ENCODE data around the gene CLASP1.

DNA sequence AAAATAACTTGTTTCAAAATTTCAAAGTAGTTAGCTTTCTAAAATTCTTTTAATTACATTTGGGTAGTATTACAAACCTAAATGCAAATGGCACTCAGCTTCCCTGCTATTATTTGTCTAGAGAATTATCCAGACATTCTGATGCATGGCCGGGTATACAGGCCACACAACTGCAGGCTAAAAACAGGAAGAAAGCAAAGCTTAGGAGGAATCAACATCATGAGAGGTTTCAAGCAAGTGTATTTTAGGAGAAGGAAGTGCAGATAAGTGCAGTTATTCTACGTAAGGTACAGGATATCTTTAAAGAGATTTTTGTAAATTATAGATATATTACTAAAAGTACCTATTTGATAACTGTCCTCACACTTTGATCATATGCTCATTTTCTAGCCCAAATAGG lies 165.4 kb downstream of the CLASP1 start:
- no peak for TF ChIP-seq SPI1 (IDR thresholded peaks at IDR 0.05; ENCODE audit: borderline replicate concordance, low read depth)
- TF ChIP-seq, protein P1, sequence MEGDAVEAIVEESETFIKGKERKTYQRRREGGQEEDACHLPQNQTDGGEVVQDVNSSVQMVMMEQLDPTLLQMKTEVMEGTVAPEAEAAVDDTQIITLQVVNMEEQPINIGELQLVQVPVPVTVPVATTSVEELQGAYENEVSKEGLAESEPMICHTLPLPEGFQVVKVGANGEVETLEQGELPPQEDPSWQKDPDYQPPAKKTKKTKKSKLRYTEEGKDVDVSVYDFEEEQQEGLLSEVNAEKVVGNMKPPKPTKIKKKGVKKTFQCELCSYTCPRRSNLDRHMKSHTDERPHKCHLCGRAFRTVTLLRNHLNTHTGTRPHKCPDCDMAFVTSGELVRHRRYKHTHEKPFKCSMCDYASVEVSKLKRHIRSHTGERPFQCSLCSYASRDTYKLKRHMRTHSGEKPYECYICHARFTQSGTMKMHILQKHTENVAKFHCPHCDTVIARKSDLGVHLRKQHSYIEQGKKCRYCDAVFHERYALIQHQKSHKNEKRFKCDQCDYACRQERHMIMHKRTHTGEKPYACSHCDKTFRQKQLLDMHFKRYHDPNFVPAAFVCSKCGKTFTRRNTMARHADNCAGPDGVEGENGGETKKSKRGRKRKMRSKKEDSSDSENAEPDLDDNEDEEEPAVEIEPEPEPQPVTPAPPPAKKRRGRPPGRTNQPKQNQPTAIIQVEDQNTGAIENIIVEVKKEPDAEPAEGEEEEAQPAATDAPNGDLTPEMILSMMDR (IDR thresholded peaks at IDR 0.05; ENCODE audit: insufficient read depth, low read length) = no peak
- TF ChIP-seq, protein P2, sequence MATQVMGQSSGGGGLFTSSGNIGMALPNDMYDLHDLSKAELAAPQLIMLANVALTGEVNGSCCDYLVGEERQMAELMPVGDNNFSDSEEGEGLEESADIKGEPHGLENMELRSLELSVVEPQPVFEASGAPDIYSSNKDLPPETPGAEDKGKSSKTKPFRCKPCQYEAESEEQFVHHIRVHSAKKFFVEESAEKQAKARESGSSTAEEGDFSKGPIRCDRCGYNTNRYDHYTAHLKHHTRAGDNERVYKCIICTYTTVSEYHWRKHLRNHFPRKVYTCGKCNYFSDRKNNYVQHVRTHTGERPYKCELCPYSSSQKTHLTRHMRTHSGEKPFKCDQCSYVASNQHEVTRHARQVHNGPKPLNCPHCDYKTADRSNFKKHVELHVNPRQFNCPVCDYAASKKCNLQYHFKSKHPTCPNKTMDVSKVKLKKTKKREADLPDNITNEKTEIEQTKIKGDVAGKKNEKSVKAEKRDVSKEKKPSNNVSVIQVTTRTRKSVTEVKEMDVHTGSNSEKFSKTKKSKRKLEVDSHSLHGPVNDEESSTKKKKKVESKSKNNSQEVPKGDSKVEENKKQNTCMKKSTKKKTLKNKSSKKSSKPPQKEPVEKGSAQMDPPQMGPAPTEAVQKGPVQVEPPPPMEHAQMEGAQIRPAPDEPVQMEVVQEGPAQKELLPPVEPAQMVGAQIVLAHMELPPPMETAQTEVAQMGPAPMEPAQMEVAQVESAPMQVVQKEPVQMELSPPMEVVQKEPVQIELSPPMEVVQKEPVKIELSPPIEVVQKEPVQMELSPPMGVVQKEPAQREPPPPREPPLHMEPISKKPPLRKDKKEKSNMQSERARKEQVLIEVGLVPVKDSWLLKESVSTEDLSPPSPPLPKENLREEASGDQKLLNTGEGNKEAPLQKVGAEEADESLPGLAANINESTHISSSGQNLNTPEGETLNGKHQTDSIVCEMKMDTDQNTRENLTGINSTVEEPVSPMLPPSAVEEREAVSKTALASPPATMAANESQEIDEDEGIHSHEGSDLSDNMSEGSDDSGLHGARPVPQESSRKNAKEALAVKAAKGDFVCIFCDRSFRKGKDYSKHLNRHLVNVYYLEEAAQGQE (IDR thresholded peaks at IDR 0.05; ENCODE audit: insufficient replicate concordance, low read depth) = no peak

All from HL-60 (cell line).